Activated CD8-positive, alpha-beta memory T cell treated with anti-CD3 and anti-CD28 coated beads for 48 hours (primary cell): ENCODE data around the gene S100A12.

Source experiments
- DNase-seq, 3 experiments: peaks; one replicate each; pipeline ENCODE4 v3.0.0-alpha.2; 2020; ENCODE audit warnings: low read depth in 2 of 3, low spot score in 2 of 3

The S100A12 gene

DNA sequence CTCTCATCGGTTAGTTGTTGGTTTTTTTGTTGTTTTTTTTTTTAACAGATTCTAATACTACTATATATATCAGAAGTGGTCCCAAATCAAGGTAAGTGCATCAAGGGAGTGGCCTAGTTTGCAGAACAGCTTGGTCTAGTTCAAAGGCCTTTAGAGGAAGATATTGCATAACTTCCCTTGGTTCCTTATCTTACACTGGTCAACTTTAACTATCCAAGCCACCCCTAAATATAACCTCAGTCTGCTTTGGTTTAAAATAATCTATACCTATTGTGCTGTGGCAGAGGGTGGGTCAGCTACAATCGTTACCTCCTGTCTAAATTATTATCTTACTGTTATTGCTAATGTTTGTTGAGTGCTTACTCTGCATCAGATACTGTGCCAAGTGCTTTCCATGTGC lies 6.9 kb downstream of the S100A12 start:
- DNase-seq, result no peak

DNA sequence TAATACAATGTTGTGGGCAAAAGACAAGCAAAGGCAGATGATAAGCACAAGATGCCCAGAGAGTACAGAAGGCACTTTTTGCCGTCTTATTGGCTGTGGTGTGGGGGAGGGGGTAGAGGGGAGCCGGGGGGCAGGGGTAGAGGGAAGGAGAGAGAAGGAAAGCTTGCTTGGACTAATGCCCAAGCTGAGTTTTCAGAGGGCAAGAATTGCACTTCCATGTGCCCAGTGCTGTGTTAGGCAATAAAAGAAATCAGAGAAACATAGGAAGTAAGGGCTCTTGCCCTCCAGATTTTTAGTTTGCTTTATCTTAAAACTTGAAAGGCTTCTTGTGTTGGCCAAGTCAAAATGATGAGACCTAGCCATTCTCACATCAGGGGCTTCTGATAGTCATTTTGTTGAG lies 8.3 kb downstream of the S100A12 start:
- DNase-seq, result no peak

DNA sequence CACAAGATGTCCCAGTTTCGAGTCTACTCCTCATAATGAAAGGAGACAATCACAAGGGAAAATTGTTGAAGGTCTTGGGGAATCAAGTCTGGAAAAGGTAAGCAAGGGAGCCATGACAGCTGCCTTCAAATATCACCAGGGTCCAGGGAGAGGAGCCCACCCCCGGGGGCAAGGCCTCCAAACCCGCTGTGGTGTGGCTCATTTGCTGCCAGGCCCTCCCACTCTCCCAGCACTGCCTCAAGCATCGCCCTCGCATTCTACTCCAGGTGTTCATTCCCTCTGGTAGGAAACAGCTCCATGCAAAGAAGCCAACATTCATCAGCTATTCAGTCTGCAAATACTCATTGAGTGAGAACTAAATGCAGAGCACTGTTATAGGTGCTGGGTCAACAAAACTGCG lies 9.2 kb downstream of the S100A12 start:
- no peak for DNase-seq

DNA sequence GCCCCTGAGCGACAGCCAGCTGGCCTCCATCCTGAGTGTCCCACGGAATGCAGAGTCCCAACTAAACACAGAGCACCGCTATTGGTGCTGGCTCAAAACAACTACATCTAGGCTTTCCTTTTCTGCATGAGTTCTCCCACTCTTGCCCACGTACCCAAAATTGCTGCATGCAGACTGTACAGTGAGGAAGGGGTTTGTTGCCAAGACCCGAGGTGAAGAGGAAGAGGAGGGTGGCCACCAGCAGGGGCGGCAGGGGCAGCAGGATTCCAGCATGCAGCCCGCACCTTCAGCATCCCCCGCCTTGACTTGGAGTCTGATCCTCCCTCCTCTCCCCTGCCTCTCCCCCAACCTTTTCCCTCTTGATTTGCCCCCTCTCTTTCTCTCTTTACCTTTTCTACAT lies 9.7 kb downstream of the S100A12 start:
- no peak for DNase-seq

DNA sequence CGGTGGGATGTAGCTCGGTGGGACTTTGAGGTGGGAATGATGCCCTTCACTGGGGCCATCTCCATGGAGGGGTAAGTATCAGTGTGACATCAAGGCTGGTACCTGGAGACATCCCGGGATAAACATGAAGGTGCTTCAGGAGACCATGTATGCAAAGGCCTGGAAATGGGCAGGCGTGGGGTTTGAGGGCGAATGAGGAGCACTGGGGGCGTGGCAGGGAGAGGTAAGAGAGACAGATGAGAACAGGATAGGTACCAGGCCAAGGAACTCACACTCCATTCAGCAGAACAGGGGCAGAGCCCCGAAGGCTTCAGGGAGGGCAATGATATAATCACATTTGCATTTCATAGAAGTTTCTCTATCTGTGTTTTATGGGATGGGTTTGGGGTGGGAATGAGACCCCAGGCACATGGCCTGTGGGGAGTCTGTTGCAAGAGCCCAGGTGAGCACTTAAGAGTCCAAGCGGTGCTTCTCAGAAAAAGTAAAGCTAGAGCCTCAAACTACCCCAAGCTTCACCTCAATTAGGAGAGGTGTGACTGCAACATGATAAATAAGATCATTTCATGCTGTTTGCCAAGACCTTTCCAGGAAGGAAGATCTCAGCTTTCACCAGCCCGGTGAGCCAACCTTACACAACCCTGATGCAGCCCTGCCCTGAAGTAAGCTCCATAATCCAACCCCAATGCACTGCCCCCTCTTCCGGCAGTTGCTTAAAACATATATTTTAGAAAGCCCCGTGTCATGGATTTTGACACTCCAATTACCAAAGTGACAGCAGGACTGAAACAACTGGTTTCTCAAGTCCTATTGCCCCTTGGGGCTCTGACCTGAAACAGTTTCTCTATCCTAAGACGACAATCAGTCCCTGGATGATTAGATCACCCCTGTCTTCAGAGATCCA lies 10.4 kb downstream of the S100A12 start:
- no peak for DNase-seq

DNA sequence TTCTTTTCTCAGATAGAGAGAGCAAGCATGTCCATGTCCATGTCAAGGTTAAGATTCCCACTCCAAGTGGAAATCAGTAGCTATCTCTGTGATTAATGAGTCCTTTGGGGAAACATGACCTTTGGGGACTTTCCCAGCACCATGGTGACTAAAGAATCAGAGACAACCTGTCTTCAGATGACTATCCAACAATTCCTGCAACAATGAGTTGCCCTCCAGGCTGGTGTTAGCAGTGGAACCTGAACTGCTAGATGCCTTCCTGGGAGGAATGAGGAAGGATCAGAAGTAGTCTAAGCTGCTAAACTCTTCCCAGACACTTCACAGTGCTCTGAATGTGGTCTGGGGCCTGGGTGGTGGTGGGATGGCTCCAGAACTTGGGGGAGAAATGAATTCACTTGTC lies 11.3 kb downstream of the S100A12 start:
- no peak for DNase-seq

DNA sequence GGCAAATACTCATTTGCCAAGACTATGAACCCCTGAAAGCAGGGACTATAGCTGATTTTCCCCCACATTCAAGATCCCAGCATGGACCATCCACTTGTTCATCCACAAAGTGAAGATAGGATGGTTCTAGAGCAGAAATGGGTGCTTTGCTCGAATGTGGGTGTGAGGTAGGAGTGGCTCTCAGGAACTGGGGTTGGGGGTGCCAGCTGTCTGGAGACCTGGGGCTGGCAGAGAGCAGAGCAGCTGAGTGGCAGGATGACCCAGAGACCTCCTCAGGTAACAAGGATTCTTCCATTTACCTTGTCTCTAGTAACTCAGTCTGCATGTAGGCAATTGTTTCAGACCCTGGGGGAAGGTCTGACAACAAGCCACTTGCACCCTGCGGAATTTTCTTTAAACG lies 11.8 kb downstream of the S100A12 start:
- DNase-seq, result no peak

DNA sequence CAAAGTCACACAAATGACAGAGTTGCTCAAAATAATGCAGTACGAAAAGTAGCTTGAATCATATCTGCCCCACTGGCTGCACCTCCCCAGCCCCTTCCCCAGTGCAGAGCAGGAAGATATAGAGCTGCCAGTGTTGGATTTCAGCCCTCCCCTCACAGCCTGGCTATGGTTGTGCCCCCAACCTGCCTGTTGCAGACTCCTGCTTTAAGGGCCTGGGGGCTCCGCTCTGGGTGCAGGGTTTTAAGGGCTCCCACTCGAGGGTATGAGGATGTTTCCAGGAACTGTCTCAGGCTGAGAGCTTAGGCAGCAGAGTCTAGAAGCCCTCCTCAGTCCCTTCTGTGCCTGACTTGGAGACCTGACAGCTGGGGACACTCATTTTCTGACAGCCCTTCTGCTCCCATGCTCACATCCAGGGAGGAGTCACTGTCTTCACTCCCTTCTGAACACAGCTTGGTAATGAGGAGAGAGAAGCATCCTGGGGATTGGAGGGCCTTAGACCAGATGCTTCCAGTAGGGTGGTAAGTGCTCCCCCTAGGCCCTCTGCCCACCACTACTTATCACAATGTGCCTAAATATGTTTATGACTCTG lies 13.1 kb downstream of the S100A12 start:
- no peak for DNase-seq

DNA sequence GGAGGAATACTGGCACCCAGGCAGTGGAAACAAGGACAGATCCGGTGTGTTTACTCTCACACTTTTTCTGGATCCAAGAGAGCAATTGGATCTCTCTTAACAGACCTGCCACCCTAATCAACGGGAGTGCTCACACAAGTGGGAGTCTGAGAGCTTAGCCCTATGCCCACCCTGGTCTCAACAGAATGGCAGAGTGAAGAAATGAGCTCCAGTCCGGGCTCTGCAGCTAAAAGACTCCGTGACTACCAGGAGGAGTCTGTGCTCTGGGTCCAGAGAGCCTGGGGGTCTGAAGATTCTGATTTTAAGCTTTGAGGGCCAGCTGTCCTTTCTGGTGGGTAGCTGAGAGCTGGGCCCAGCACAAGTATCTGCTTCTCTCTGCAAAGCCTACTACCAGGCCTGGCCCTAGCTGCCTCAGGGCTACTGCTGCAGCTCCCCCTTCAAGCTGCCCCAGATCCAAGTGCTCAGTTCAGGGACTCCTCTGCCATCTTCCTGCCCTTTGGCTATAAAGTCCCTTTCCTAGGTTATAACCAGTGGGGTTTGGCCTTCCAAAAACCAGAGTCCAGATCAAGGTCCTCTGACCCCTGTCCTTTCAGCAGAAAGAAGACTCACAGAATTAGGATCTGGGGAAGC lies 13.8 kb downstream of the S100A12 start:
- DNase-seq, result no peak

DNA sequence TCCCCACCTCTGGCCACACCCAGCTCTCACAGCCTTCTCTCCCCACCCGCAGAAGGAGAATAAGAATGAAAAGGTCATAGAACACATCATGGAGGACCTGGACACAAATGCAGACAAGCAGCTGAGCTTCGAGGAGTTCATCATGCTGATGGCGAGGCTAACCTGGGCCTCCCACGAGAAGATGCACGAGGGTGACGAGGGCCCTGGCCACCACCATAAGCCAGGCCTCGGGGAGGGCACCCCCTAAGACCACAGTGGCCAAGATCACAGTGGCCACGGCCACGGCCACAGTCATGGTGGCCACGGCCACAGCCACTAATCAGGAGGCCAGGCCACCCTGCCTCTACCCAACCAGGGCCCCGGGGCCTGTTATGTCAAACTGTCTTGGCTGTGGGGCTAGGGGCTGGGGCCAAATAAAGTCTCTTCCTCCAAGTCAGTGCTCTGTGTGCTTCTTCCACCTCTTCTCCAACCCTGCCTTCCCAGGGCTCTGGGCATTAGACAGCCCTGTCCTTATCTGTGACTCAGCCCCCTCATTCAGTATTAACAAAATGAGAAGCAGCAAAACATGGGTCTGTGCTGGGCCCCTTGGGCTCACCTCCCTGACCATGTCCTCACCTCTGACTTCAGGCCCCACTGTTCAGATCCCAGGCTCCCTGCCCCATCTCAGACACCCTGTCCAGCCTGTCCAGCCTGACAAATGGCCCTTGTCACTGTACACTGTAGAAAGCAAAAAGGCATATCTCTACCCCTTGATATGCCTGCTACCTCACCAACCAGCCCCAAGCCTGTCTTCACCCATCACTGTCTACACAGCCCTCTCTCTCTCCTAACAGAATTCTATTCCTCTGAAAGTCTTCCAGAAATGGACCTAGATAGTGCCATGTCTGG lies 14.6 kb downstream of the S100A12 start:
- DNase-seq, result no peak

DNA sequence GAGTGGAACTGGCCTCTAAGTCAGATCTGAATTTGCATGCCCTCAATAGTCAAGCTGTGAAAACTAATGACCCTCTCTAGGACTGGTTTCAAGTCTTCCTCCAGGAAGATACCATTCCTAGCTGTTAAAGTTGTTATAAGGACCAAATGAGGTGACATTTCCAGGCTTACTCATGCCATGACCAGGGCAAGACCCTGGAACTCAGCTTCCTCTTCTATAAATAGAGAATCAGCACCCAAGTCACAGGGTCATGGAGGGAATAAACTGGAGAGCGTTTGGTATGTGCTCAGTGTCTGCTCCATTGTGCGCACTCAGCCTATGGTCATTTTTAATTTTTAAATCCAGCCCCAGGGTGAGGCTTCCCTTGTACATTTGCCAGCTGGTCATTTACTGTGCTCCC lies 15.2 kb downstream of the S100A12 start:
- no peak for DNase-seq

DNA sequence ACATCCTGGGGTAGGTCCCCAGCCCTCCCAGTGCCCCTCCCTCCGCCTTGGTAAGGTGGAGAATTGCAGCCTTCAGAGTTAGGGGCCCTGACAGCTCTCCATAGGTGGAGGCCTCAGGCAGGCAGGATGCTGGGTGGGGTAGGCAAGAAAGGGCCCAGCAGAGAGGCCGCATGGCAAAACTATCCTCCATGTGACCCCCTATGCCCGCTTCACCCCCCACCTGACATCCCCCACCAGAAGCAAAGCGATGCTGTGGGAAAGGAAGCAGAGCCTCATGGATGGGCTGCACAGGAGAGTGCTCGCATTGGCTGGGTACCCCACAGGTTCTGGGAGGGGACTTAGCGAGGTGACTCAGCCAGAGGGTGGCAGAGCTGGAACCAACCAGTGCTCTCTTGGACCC lies 16.2 kb downstream of the S100A12 start:
- no peak for DNase-seq

DNA sequence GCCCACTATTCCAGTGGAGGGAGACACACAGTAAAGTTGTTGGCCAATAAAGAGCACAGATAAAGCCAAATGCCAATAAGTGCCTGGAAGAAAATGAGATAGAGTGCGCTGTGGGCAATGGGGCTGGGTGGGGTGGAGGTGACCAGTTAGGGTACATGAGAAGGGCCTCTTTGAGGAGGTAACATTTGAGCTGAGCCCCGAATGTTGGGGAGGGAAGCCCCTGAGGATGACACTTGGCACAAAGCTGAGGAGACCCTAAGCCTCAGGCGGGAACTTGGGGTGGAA lies 16.8 kb downstream of the S100A12 start:
- no peak for DNase-seq

DNA sequence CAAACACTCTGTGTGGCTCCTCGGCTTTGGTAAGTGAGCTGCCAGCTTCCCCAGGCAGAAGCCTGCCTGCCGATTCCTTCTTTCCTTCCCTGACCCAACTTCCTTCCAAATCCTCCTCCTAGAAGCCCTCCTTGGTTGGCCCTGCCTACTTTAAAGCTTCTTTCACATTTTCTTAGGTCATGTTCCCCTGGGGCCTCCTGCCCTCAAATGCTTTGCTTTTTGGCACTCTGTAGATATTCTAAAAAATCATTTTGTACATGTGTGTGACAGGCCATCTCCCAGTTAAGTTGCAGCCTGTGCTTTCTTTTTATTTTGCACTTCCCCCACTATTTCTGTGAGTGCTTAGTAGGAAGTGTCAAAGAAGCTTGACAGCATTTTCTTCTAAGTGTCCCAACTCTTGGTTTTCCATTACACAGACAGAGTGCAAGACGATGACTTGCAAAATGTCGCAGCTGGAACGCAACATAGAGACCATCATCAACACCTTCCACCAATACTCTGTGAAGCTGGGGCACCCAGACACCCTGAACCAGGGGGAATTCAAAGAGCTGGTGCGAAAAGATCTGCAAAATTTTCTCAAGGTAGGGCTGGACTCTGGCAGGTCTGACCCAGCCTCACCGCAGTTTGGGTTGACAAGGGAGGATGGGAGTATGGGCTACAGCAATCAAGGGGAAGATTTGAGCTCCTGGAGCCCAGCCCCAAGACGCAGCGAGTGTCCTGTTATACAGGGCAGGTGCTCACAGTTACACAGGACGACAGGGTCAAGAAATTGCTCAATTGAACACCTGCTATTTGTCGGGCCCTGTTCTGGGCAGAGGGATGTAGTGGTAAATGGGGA lies 17.3 kb downstream of the S100A12 start, which contains the start of gene S100A9:
Gene S100A9, plus strand, starts transcription at position 2 of the 838 bp plus-strand sequence. Its CDS starts 430 bp downstream, at position 432.
- no peak for DNase-seq

DNA sequence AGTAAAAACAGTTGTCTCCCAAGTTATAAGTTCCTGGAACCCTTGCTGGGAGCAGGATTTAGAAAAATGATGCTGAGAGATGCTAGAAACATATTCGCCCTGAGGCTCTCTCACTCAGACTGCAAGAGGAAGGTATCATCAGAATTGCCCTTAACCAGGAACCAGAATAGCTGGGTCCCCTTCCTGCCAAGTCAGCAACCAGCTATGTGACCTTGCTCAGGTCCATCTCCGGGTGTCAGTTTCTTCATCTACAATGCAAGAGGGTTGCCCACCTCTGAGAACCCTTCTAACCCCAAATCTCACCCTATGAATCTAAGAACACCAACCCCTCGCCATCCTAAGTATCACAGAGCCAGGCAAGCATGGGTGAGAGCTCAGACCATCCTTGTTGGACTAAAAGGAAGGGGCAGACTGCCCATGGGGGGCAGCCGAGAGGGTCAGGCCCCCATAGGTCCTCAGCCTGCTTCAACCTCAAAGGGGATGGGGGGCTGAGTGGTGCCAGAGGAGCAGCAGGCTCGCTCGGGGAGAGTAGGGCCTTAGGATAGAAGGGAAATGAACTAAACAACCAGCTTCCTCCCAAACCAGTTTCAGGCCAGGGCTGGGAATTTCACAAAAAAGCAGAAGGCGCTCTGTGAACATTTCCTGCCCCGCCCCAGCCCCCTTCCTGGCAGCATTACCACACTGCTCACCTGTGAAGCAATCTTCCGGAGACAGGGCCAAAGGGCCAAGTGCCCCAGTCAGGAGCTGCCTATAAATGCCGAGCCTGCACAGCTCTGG lies 18.2 kb downstream of the S100A12 start:
- DNase-seq, result no peak

DNA sequence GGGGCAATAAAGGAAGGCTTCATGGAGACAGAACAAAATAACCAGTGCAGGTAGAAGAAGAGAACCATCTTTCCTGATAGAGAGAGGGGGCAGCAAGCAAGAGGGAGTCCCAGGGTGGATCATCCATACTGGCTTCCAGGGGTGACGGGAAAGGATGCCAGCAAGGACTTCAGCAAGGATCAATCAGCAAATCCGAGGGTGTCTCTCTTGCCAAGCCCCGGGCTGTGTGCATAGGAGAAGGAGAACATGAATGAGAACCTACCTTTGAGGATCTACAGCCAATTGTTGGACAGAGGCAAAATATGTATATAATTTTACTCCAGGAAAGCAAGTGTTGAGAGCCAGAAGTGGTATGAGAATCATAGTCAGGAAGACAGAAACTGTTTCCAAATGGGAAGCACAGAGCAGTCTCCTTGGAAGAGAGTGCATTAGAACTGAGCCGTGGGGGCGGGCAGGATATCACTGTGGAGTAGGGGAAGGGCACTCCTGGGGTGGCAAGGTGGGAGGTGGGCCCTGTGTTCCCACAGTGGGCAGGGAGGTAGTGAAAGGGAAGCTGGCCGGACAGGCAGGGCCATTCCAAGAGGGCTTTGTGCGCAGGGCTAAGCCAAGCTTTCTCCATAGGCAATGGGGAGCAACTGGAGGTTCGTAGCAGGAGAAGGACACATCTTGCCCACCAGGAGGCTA lies 18.9 kb downstream of the S100A12 start:
- DNase-seq, result no peak

DNA sequence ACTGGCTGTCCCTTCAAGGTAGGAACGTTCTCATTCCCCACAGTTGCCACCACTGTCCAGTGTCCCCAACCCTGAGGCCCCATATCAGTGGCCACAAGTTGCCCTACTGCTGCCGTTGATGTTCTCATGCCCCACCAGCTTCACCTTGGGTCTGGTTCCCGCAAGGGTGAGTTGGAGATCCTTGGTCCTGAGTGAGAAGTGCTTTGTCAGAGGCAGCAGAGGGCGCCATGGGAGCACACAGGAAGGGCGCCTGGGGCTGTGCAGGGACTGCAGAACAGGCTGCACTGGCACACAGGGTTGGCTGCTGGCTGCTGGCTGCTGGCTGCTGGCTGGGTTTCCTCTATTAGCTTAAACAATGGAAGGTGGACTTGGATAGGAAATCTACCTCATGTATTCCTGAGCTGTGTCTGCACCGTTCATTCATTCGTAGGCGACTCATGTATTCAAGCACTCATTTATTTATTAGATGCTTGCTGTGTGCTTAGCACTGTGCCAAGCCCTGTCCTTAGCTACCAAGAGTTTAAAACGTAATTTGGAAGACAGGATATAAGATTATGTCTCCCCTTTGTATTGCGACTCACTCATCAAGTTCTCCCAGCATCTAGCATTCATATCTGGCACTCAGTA lies 19.9 kb downstream of the S100A12 start:
- peak in 1 of 3 experiments; percentile 27 for DNase-seq

DNA sequence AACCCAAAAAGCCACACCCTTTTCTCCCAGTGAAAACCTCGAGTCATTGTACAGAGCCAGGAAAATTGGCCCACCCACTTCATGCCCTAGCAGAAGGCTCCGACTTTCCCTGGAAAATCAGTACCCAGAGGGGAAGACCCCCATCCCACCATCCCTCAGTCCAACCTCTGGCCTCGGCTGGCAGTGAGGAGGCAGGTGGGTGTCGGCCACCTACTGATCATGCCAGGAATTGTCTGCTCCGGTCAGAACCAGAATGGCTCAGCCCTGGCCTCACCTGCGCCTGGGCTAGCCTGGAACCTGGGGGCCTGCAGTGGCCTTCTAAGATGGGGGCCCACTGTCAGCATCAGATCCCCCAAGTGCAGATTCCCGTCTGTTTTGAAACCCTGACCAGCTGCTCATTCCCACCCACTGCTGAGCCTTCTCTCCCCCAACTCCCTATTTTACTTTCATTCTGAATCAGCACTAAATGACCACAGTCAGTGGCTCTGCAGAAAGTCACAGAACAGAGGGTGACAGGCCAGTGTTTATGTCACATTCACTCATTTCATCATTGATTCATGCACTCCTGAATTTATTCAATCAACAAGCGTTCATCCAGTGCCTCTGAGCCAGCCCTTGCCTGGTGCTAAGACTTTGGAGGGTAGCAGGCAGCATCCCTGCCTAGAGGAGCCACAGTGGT lies 20.8 kb downstream of the S100A12 start:
- no peak for DNase-seq
